AG04449 (cell line): ENCODE data around the gene HTR4.

Experiments
- CTCF ChIA-PET: fragments of 350-600 bp; formaldehyde crosslinking; extraction: SDS; loops from one replicate; lab custom pipeline; 2021; ENCODE audit warnings: antibody characterized with exemption; lab: Yijun Ruan, JAX
- POLR2A ChIA-PET: fragments of 400-600, 350-600 bp; formaldehyde crosslinking; extraction: SDS; loops from one replicate; lab custom pipeline; 2020; ENCODE audit warnings: antibody characterized with exemption, inconsistent platforms; lab: Yijun Ruan, JAX
- DNase-seq: peaks from one replicate; pipeline ENCODE4 v3.0.0-alpha.2; 2010; ENCODE audit warnings: low read depth, low spot score
- H3K4me3 ChIP-seq: 2 replicates; pipeline ENCODE4 v1.5.1; 2011; ENCODE audit warnings: low read depth, mild to moderate bottlenecking, control low read depth, low read length
- TF ChIP-seq, protein P1 (sequence below): IDR thresholded peaks from one replicate; pipeline ENCODE4 v1.5.1; 2011; ENCODE audit warnings: mild to moderate bottlenecking, moderate library complexity, low read length, control low read depth, inconsistent platforms; ENCODE audit not compliant: insufficient read depth; ENCODE audit errors: missing control alignments

Gene HTR4

DNA sequence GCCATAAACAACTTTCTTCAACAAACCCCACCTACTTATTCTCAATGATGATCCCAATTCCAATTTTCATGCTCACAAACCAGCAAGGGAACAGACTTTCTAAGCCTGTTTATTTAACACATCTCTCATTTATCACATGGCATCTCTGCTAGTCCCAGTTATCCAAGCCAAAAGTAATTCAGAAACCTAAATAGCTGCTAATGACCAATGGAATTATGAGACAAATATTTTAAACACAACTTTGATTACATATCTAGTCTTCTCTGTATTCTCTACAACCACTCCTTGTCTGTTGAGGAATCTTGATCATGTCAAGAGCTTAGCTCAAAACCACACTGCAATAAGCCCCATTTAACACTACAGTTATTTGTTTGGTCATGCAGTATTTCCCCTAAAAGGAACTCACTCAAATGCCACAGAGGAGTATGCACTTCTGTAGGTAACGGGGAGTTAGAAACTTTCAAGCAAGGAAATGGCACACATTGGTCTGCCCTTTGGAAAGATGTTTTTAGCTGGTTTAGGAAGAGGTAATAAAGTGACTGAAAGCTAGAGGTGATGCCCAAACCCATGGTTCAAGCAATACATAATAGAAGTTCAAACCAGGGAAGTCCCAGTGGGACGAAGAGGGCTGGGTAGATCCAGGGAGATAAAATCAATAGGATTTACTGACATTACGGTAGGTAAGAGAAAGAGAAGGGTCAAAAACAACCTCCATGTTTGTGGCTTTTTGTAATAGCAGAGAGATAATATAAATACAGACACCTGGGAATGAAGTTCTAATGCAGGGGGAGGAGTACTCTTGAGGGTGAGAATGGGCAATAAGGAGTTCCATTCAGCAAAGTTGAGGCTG is 42.1 kb upstream of the HTR4 start:
- TF ChIP-seq, protein P1, sequence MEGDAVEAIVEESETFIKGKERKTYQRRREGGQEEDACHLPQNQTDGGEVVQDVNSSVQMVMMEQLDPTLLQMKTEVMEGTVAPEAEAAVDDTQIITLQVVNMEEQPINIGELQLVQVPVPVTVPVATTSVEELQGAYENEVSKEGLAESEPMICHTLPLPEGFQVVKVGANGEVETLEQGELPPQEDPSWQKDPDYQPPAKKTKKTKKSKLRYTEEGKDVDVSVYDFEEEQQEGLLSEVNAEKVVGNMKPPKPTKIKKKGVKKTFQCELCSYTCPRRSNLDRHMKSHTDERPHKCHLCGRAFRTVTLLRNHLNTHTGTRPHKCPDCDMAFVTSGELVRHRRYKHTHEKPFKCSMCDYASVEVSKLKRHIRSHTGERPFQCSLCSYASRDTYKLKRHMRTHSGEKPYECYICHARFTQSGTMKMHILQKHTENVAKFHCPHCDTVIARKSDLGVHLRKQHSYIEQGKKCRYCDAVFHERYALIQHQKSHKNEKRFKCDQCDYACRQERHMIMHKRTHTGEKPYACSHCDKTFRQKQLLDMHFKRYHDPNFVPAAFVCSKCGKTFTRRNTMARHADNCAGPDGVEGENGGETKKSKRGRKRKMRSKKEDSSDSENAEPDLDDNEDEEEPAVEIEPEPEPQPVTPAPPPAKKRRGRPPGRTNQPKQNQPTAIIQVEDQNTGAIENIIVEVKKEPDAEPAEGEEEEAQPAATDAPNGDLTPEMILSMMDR, result no peak

DNA sequence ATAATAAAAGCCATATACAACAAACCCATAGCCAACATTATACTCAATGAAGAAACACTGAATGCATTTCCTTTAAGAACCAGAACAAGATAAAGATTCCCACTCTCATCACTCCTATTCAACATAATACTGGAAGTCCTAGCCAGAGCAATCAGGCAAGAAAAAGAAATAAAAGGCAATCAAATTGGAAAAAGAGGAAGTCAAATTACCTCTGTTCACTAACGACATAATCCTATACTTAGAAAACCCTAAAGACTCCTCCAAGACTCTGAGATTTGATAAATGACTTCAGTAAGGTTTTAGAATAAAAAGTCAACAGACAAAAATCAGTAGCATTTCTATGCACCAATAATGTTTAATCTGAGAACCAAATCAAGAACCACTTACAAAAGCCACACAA is 36.6 kb upstream of the HTR4 start:
- ChIA-PET CTCF (no interaction called here), POLR2A (no interaction called here)
- H3K4me3 ChIP-seq, result no peak overlapping the region
- no peak for DNase-seq
- TF ChIP-seq, protein P1, result no peak

More for the DNA sequence above, 42.1 kb upstream of the HTR4 start:
- POLR2A ChIA-PET, result no interaction called here
- CTCF ChIA-PET, result interaction anchor here (1.9 to 2.1 kb wide), 2 partner anchors 34 to 253 kb away, joined by 6 to 10 read pairs; no protein-coding TSS in a partner anchor
- DNase-seq, result no peak
- H3K4me3 ChIP-seq, result no peak overlapping the region

DNA sequence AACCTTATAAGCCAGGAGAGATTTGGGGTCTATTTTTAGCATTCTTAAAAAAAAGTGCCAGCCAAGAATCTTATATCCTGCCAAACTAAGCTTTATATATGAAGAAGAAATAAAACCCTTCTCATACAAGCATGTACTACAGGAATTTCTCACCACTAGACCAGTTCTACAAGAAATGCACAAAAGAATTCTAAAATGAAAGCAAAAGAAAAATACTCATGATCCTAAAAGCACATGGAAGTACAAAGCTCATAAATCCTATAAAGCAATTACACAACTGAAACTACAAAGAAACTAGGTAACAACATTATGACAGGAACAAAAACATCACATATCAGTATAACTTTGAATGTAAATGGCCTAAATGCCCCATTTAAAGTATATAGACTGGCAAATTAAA is 34.5 kb upstream of the HTR4 start:
- H3K4me3 ChIP-seq, result no peak overlapping the region
- CTCF ChIA-PET, result interaction anchor here (1.0 to 1.8 kb wide), 3 partner anchors 42 to 245 kb away, joined by 3 to 4 read pairs (median 3); no protein-coding TSS in a partner anchor
- TF ChIP-seq, protein P1, result no peak

DNA sequence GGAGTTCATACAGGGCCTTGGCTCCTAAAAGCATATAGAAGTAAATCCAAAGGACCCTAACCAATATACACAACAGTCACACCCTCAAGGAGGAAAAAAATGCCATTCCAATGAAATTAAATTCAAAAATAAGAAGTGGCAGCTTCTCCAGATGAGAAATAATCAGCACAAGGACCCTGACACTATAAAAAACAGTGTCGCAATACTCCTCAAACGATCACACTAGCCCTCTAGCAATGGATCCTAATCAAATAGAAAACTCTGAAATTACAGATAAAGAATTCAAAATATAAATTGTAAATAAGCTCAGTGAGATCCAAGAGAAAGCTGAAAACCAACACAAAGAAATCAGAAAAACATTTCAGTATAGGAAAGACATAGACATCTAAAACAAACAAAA is 33.5 kb upstream of the HTR4 start:
- CTCF ChIA-PET, result interaction anchor here (1.3 to 1.8 kb wide), 2 partner anchors 43 to 45 kb away, joined by 3 to 4 read pairs; no protein-coding TSS in a partner anchor
- POLR2A ChIA-PET, result no interaction called here
- TF ChIP-seq, protein P1, result no peak
- no peak overlapping the region for H3K4me3 ChIP-seq
- DNase-seq, result no peak

More for the DNA sequence above, 34.5 kb upstream of the HTR4 start:
- POLR2A ChIA-PET, result no interaction called here
- DNase-seq, result no peak

DNA sequence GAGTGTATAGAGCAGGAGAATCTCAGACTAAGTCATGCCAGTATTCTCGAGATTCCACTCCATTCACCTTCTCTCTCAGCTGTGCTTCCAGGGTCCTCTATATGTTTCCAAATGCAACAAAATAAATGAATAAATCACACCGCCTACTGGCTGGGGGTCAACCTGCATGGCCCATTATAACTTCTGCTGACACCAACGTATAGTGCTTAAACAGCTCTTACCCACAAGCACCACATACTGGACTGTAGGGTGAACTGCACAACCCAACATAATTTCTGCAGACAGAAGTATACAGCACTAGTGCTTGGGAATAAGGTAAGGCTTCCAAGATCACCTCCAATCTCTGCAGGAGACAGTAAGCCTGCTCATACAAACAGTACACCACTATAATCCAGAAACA is 33.1 kb upstream of the HTR4 start:
- no peak for DNase-seq
- CTCF ChIA-PET, result interaction anchor here (1.3 to 1.8 kb wide), 2 partner anchors 44 to 46 kb away, joined by 3 to 4 read pairs; no protein-coding TSS in a partner anchor
- POLR2A ChIA-PET, result no interaction called here

GRCh38 chr5:148686660-148687059 is 32.3 kb upstream of the HTR4 start:
- H3K4me3 ChIP-seq, result no peak overlapping the region
- POLR2A ChIA-PET, result no interaction called here
- TF ChIP-seq, protein P1, result no peak
- CTCF ChIA-PET, result no interaction called here
- no peak for DNase-seq

More for the DNA sequence above, 33.1 kb upstream of the HTR4 start:
- TF ChIP-seq, protein P1, result peak; percentile 24
- H3K4me3 ChIP-seq, result no peak overlapping the region
